Heart left ventricle (tissue), 13 donors: ENCODE data around the gene BTNL8.

Experiments
- CTCF ChIP-seq, 12 donors: fragments of 200-600 bp; sonication (generic) in 4 of 12; IDR thresholded peaks; one replicate each; pipeline versions ENCODE4 v1.5.0 to v1.8.0; 2018 to 2022; ENCODE audit warnings: antibody characterized with exemption in 12 of 12, mild to moderate bottlenecking in 5 of 12
- POLR2A ChIP-seq, 2 donors: fragments of 450-650 bp; IDR thresholded peaks; one replicate each; pipeline ENCODE4 v1.6.1; 2017; ENCODE audit warnings: antibody characterized with exemption in 2 of 2, mild to moderate bottlenecking in 2 of 2, moderate library complexity in 2 of 2
- donor health status: ischemic (EF 13 %, LVEDD 7.1; RV severe dilation, severe dysfunction).
- donor health status: DM: no; HTN: yes; CAD: no.
- donor health status: DM: no; HTN: no; CAD: no.
- donor health status: ischemic (EF 25% LVEDD 6.9; RV normal size, moderate dysfunction).
- donor health status: ischemic (EF 25% LVEDD 5.7; RV mildly dilated, moderate dysfunction).
- donor health status: ischemic (EF 35%, LVEDD 5.7; RV mildly dilated, moderate dysfunction).
- donor health status: nonischemic (EF 11% LVEDD 7.7; RV severe dilation, severe dysfunction).
- donor health status: DM: yes; HTN: yes; CAD: no.
- donor health status: PGD.
- donor health status: ischemic (EF 29% LVEDD 5.4; RV normal size, mild dysfunction).
- donor health status: nonischemic (EF 23%, LVEDD 6.1; RV moderate dilation, normal function).

GRCh38 chr5:180960209-180960608 is 61.2 kb downstream of the BTNL8 start:
- TF ChIP-seq CTCF (IDR thresholded peaks at IDR 0.05) (no peak), POLR2A (IDR thresholded peaks at IDR 0.05) (no peak)
